DOHH2 (cell line): ENCODE results near the gene SAMD10.

Source experiments
- H3F3A ChIP-seq: fragments of 200-600 bp; sonication (generic), shearing (Covaris generic); 2 replicates; pipeline ENCODE4 v1.6.0; 2016; ENCODE audit warnings: antibody characterized with exemption, mild to moderate bottlenecking; ENCODE audit not compliant: control insufficient read depth, insufficient read depth
- H3K27ac ChIP-seq: fragments of 200-600 bp; sonication (generic); 2 replicates; pipeline ENCODE4 v1.5.1; 2014; ENCODE audit warnings: low read depth, mild to moderate bottlenecking, low read length, moderate library complexity
- H3K27me3 ChIP-seq: fragments of 200-600 bp; sonication (generic); 2 replicates; pipeline ENCODE4 v1.6.1; 2014; ENCODE audit warnings: mild to moderate bottlenecking, low read length, mixed read lengths; ENCODE audit not compliant: control insufficient read depth
- H3K36me3 ChIP-seq: fragments of 200-600 bp; sonication (generic); 2 replicates; pipeline ENCODE4 v1.6.1; 2014; ENCODE audit warnings: mild to moderate bottlenecking, low read length, moderate library complexity, mixed read lengths; ENCODE audit not compliant: control insufficient read depth
- H3K4me1 ChIP-seq: fragments of 200-600 bp; sonication (generic); 2 replicates; pipeline ENCODE4 v1.6.1; 2014; ENCODE audit warnings: mild to moderate bottlenecking, low read length, mixed read lengths; ENCODE audit not compliant: control insufficient read depth
- H3K4me2 ChIP-seq: fragments of 200-600 bp; sonication (generic); 2 replicates; pipeline ENCODE4 v1.6.0; 2014; ENCODE audit warnings: mild to moderate bottlenecking, low read length, moderate library complexity
- H3K4me3 ChIP-seq: fragments of 200-600 bp; sonication (generic); 2 replicates; pipeline ENCODE4 v1.5.1; 2014; ENCODE audit warnings: mild to moderate bottlenecking, low read length, mixed read lengths
- H3K79me2 ChIP-seq: fragments of 200-600 bp; sonication (generic); 2 replicates; pipeline ENCODE4 v1.6.1; 2014; ENCODE audit warnings: mild to moderate bottlenecking, low read length, mixed read lengths; ENCODE audit not compliant: control insufficient read depth
- H3K9me2 ChIP-seq: fragments of 200-600 bp; sonication (generic); replicated peaks from 2 replicates; pipeline ENCODE4 v1.6.1; 2014; ENCODE audit warnings: mild to moderate bottlenecking, low read length, mixed read lengths; ENCODE audit not compliant: control insufficient read depth
- H3K9me3 ChIP-seq: fragments of 200-600 bp; sonication (generic); 2 replicates; pipeline ENCODE4 v1.6.1; 2014; ENCODE audit warnings: antibody characterized with exemption, low read length, mixed read lengths; ENCODE audit not compliant: control insufficient read depth, insufficient read depth
- H4K20me1 ChIP-seq: fragments of 200-600 bp; sonication (generic); 2 replicates; pipeline ENCODE4 v1.6.0; 2014; ENCODE audit warnings: low read depth, mild to moderate bottlenecking, antibody characterized with exemption, low read length, moderate library complexity; ENCODE audit not compliant: control insufficient read depth, insufficient read depth
- EZH2phosphoT487 ChIP-seq: fragments of 200-600 bp; sonication (generic); IDR thresholded peaks from 2 replicates; pipeline ENCODE4 v1.6.1; 2017; ENCODE audit warnings: borderline replicate concordance, mild to moderate bottlenecking, antibody characterized with exemption, low read length, moderate library complexity, mixed read lengths
- TF ChIP-seq, protein P1 (sequence below): fragments of 200-600 bp; sonication (generic); IDR thresholded peaks from one replicate; pipeline ENCODE4 v1.5.1; 2014; ENCODE audit warnings: antibody characterized with exemption, mild to moderate bottlenecking, low read depth, low read length; ENCODE audit not compliant: poor library complexity, severe bottlenecking

SAMD10 gene

DNA sequence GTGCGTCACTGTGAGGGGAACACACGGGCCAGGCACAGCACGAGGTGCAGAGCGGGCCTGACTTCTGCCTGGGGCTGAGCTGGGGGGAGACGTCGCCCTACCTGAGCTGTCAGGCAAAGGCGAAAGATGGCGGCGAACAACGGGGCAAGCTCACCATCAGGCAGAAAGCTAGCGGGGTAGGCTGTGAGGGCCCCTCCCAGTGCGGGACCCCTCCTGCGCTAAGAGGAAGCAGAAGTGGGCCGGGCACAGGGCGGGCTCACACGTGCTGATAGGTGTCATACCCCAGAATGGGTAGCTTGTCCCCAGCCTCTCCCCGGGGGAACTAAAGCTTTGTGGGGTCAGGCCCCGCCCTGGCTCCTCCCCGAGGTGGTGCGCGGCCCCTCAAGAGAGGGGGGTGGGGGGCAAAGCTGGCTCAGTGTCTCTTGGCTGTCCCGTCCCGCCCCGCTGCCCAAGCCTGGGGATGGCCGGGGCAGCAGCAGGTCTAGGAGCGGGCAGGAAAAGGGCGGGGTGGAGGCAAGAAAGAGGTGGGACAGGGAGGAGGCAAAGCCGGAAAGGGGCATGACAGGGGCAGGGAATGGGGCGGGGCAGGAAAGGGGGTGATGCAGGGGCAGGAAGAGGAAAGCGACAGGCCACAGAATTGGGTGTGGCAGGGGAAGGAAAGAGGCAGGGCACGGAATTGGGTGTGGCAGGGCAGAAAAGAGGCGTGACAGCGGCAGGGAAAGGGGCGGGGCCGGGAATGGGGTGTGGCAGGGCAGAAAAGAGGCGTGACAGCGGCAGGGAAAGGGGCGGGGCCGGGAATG is 38.0 kb downstream of the SAMD10 start:
- Histone ChIP-seq H3K4me2 (peak overlapping the region; percentile 33), H3K27ac (no peak overlapping the region)

DNA sequence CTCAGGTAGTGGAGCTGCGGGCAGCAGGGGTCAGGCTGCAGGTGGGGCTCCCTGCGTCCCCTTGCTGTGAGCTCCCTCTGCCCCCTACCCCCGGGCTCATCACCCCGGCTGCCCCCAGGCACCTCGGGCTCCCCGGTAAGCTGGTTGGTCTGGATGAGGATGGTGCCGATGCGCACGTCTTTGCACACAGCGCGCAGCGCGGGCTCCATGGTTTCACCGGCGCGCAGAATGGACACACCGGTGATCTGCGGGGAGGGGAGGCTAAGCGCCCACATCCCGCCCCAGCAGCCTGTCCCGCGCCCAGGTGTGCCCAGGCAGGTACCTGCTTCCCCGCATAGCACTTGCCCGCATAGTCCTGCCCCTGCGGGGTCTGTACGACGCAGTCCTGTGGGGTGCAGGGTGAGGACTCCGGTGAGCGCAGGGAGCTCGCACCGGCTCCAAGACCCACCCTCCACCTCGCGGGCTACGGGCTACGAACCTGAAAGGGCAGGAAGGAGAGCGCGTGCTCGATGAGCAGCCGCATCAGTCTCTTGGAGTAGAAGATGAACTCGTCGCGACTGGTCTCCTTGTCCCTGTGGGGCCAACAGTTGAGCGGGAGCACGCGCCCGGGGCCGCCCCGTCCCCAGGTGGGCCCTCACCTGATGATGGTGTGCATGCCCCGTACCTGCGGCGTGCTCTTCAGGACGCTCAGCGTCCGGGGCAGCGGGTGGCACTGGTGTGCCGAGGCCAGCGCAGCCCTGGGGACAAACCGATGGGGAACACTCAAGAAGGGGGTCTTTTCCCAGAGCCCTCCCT is 38.8 kb downstream of the SAMD10 start:
- no peak overlapping the region for H3K27ac ChIP-seq
- H4K20me1 ChIP-seq, result no peaks in the 10 kb centered on the region
- H3K4me3 ChIP-seq, result no peak overlapping the region
- 0 out of 2 replicates have a peak, but pooled peaks cover 3% of the 10 kb centered on the region for H3F3A ChIP-seq
- TF ChIP-seq, protein P1, sequence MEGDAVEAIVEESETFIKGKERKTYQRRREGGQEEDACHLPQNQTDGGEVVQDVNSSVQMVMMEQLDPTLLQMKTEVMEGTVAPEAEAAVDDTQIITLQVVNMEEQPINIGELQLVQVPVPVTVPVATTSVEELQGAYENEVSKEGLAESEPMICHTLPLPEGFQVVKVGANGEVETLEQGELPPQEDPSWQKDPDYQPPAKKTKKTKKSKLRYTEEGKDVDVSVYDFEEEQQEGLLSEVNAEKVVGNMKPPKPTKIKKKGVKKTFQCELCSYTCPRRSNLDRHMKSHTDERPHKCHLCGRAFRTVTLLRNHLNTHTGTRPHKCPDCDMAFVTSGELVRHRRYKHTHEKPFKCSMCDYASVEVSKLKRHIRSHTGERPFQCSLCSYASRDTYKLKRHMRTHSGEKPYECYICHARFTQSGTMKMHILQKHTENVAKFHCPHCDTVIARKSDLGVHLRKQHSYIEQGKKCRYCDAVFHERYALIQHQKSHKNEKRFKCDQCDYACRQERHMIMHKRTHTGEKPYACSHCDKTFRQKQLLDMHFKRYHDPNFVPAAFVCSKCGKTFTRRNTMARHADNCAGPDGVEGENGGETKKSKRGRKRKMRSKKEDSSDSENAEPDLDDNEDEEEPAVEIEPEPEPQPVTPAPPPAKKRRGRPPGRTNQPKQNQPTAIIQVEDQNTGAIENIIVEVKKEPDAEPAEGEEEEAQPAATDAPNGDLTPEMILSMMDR, result no peak
- TF ChIP-seq EZH2phosphoT487, result no peak
- no peaks in the 10 kb centered on the region for H3K27me3 ChIP-seq
- H3K9me2 ChIP-seq, result no peaks in the 10 kb centered on the region
- H3K79me2 ChIP-seq, result peaks cover 9% of the 10 kb centered on the region
- no peak overlapping the region for H3K4me2 ChIP-seq
- H3K36me3 ChIP-seq, result peaks cover 56% of the 10 kb centered on the region
- no peaks in the 10 kb centered on the region for H3K9me3 ChIP-seq
- H3K4me1 ChIP-seq, result peaks cover 14% of the 10 kb centered on the region

More for the DNA sequence above, 38.0 kb downstream of the SAMD10 start:
- no peaks in the 10 kb centered on the region for H3K9me2 ChIP-seq
- no peaks in the 10 kb centered on the region for H3K27me3 ChIP-seq
- H3F3A ChIP-seq, result 0 out of 2 replicates have a peak, but pooled peaks cover 3% of the 10 kb centered on the region
- H3K4me1 ChIP-seq, result peaks cover 14% of the 10 kb centered on the region
- 0 out of 2 replicates have a peak overlapping the region, but pooled peaks have one; percentile 9 for H3K4me3 ChIP-seq
- no peaks in the 10 kb centered on the region for H3K9me3 ChIP-seq
- H3K36me3 ChIP-seq, result peaks cover 56% of the 10 kb centered on the region
- H3K79me2 ChIP-seq, result peaks cover 17% of the 10 kb centered on the region
- no peaks in the 10 kb centered on the region for H4K20me1 ChIP-seq
- TF ChIP-seq, protein P1, result no peak
- no peak for TF ChIP-seq EZH2phosphoT487

DNA sequence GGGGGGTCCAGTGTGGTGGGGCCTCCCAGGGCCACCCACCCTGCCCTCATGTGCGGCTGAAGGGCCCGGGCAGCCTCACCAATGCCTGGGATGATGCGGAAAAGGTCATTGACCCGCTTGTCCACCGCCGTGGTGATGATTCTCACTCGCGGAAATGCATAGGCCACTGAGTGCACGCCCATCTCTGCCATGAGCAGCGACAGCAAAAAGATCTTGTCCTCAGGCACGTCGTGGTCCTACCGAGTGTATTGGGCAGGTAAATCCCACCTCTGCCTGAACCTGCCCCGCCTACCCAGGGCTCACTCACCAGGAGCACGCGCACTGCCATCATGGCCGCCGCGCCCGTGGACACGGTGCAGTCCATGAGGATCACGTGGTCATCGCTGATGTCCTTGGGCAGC is 39.4 kb downstream of the SAMD10 start:
- TF ChIP-seq, protein P1, result no peak
- no peak for TF ChIP-seq EZH2phosphoT487
- no peak overlapping the region for H3K4me3 ChIP-seq
- H3K4me2 ChIP-seq, result no peak overlapping the region

More for the DNA sequence above, 39.4 kb downstream of the SAMD10 start:
- Histone ChIP-seq H3K4me1 (peaks cover 14% of the 10 kb centered on the region), H3K79me2 (peaks cover 3% of the 10 kb centered on the region), H3K9me2 (no peaks in the 10 kb centered on the region), H3K27me3 (no peaks in the 10 kb centered on the region), H3K27ac (no peak overlapping the region), H4K20me1 (no peaks in the 10 kb centered on the region), H3K36me3 (peaks cover 53% of the 10 kb centered on the region), H3K9me3 (no peaks in the 10 kb centered on the region), H3F3A (0 out of 2 replicates have a peak, but pooled peaks cover 3% of the 10 kb centered on the region)
